AG10803 (cell line): Measurements from ENCODE around the gene WDR37.

Source experiments
- DNase-seq: peaks from one replicate; pipeline ENCODE4 v3.0.0; 2010; ENCODE audit warnings: low read depth
- H3K4me3 ChIP-seq: 2 replicates; pipeline ENCODE4 v1.5.1; 2011; ENCODE audit warnings: mild to moderate bottlenecking, low read length, control low read depth
- CTCF ChIP-seq: conservative IDR thresholded peaks from 2 replicates; pipeline ENCODE4 v1.5.1; 2011; ENCODE audit warnings: mild to moderate bottlenecking, low read length, control low read depth, inconsistent platforms

WDR37 gene

GRCh38 chr10:1096287-1096889 is 40.2 kb downstream of the WDR37 start:
- no peak for DNase-seq
- no peak for TF ChIP-seq CTCF
- no peak overlapping the region for H3K4me3 ChIP-seq

GRCh38 chr10:1097436-1097835 is 41.3 kb downstream of the WDR37 start:
- TF ChIP-seq CTCF: no peak
- H3K4me3 ChIP-seq: no peak overlapping the region
- DNase-seq: no peak

- no peak for DNase-seq
- no peak overlapping the region for H3K4me3 ChIP-seq
- TF ChIP-seq CTCF: no peak
Measured at GRCh38 chr10:1100143-1100542, 44.0 kb downstream of the WDR37 start.

GRCh38 chr10:1100691-1101368 is 44.6 kb downstream of the WDR37 start:
- no peak for DNase-seq
- no peak overlapping the region for H3K4me3 ChIP-seq
- TF ChIP-seq CTCF: no peak

GRCh38 chr10:1101946-1102345 is 45.8 kb downstream of the WDR37 start:
- TF ChIP-seq CTCF: no peak
- DNase-seq: no peak
- no peak overlapping the region for H3K4me3 ChIP-seq

GRCh38 chr10:1102416-1102815 is 46.2 kb downstream of the WDR37 start:
- no peak for TF ChIP-seq CTCF
- H3K4me3 ChIP-seq: no peak overlapping the region
- no peak for DNase-seq

GRCh38 chr10:1102831-1103230 is 46.6 kb downstream of the WDR37 start:
- H3K4me3 ChIP-seq: no peak overlapping the region
- DNase-seq: no peak
- no peak for TF ChIP-seq CTCF
